ENCODE results near the gene FOXP1.

GRCh38 chr3:70988111-70988510 lies 595.4 kb downstream of the FOXP1 start:
- TF ChIP-seq POLR2AphosphoS5 (IDR thresholded peaks at IDR 0.05) = no peak
- no peak for TF ChIP-seq CTCF (IDR thresholded peaks at IDR 0.05; ENCODE audit: poor library complexity, severe bottlenecking)
- TF ChIP-seq MXI1 (conservative IDR thresholded peaks at IDR 0.05; ENCODE audit: poor library complexity, severe bottlenecking) = no peak
- TF ChIP-seq EZH2 (IDR thresholded peaks at IDR 0.05; ENCODE audit: borderline replicate concordance, insufficient read depth, low read length, poor library complexity, severe bottlenecking) = no peak
- no peak for TF ChIP-seq EP300 (conservative IDR thresholded peaks at IDR 0.05; ENCODE audit: poor library complexity, severe bottlenecking)
- TF ChIP-seq REST (IDR thresholded peaks at IDR 0.05; ENCODE audit: borderline replicate concordance) = no peak
- no peak for TF ChIP-seq SMC3 (conservative IDR thresholded peaks at IDR 0.05; ENCODE audit: poor library complexity)
